Fibroblast of upper back skin (primary cell): ENCODE measurements around the gene GRAMD4.

Experiments
- DNase-seq: peaks from one replicate; pipeline ENCODE4 v3.0.0-alpha.2; 2013

The GRAMD4 gene

DNA sequence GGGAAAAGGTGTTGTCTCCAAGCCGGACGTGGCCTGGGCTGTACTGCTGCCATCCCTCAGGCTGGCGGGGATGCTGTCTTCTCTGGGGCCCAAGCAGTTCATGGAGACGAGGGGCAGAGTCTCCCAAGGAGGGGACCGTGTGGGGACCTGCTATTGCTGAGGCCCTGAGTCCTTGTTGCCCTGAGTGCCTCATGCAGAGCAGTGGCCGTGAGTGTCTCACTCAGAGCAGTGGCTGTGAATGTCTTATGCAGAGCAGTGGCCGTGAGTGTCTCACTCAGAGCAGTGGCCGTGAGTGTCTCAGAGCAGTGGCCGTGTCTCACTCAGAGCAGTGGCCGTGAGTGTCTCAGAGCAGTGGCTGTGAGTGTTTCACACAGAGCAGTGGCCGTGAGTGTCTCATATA lies 54.7 kb downstream of the GRAMD4 start:
- no peak for DNase-seq

DNA sequence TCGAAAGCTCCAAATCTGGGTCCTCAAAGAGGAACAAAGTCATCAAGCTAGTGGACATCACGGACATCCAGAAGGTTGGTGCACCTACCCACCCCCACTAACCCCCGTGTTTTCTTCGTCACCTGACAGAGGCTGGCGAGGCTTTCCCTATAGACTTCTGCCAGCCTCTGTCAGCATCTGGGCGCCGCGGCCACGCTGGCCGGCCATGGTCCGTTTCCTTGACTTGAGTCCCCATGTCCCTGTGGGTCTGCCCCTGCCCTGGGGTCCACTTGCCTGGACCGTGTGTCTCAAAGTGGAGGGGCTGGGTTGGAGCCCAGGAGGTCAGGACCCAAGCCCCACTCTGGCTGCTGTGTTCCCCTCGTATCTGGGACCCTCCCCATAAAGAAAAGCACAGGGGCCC lies 55.3 kb downstream of the GRAMD4 start:
- DNase-seq: no peak

DNA sequence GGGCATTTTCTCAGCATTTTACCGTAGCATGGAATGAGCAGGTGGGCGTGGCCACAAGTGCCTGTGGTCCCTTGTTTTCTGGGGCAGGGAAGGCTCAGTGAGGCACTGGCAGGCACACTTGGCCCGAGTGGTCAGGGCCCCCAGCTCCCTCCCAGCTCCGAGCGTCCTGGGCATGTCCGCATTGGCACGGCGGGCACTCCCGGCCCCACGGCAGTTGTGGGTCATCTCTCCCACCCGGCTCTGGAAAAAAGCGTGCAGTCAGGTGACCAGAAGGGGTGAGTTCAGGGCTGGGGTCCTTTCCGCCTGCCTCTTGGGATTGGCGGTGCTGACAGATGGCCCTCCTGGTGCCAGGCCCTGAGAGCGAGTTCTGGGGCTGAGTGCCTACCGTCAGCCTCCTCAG lies 55.8 kb downstream of the GRAMD4 start:
- no peak for DNase-seq

DNA sequence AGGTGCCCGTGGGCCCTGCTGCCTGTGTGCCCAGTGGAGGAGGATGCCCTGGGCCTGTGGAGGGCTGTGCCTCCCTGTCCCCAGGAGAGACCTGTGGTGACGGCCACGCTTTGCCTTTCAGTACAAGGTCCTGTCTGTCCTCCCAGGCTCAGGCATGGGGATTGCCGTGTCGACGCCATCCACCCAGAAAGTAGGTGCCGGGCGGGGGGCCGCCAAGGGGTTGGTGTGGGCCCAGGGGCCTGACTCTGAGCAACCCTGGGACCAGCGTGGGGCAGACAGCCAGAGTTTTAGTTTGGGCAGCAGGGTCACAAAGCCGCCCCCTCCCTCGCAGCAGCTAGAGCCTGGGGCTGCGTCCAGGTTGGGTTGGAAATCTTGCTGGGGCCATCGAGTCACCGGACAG lies 56.3 kb downstream of the GRAMD4 start:
- DNase-seq: no peak

DNA sequence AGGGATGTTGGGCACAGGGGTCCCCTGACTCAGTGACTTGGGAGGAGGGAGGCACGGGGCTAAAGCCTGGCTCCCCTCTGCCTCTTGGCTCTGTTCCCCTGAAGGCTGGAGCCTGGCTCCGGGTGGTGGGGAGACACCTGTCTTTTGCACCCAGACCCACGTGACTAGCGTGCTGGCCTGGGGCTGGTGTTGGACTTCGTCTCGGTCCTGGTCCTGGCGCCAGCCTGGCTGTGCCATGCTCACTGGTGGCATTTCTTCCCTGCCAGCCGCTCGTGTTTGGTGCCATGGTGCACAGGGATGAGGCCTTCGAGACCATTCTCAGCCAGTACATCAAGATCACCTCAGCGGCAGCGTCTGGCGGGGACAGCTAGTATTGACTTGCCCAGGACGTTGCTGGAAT lies 56.7 kb downstream of the GRAMD4 start:
- DNase-seq: no peak

DNA sequence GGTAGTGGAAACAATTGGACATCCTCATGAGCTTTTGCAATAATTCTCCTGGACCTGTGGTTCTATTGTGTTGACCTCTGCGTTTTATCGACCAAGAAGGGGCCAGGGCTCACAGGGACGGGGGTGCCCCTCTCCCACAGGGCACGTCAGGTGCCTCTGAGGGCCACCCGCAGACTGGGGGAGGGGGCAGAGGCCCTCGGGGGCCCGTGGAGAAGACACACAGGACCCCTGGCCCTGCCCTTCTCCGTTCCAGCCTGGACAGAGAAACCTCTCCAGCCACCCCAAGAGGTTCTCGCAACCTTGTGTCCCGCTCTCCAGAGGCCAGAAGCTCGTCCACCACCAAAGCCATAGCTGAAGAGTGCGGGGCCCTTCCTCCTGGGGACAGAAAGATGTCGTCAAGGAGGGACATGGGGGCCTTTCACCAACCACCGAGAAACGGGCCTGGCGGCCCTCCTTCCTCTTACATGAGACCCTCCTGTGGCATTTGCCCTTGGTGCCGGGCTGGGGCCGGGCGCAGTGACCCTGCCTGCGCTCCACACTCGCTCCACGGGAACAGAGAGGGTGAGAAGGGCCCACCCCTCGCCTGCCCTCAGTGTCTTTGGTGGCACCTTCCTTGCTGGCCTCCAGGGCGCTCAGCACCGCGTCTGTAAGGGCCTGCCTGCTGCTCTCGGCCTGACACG lies 57.3 kb downstream of the GRAMD4 start:
- DNase-seq: no peak

DNA sequence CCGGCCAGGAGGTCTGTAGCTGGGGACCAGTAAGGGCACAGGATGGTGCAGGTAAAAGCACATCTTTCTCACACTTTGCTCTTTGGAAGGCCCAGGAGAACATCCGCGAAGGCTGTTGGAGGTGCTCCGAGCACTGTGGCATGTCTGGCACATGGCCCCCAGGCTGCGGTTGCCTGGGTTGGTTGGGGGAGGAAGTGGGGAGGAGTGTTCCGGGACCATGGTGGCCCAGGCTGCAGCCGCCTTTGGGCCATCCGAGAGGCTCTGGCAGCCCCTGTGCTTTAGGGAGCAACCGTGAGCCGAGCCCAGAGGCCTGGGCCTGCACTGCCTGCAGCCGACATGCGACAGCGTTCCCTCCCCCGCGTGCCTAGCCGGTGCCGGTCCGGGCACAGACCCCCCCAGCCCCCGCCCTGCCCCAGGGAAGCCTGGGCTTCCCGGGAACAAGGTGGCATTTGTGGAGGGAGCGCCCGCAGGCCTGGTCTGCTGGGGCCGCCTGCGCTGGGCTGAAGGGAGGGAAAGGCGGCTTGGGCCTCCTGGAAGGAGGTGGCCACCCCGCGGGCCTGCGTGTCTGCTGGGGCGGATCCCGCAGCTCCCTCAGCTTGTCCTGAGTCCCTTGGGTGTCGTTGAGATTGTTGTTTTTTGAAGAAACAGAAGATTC lies 57.9 kb downstream of the GRAMD4 start:
- no peak for DNase-seq

DNA sequence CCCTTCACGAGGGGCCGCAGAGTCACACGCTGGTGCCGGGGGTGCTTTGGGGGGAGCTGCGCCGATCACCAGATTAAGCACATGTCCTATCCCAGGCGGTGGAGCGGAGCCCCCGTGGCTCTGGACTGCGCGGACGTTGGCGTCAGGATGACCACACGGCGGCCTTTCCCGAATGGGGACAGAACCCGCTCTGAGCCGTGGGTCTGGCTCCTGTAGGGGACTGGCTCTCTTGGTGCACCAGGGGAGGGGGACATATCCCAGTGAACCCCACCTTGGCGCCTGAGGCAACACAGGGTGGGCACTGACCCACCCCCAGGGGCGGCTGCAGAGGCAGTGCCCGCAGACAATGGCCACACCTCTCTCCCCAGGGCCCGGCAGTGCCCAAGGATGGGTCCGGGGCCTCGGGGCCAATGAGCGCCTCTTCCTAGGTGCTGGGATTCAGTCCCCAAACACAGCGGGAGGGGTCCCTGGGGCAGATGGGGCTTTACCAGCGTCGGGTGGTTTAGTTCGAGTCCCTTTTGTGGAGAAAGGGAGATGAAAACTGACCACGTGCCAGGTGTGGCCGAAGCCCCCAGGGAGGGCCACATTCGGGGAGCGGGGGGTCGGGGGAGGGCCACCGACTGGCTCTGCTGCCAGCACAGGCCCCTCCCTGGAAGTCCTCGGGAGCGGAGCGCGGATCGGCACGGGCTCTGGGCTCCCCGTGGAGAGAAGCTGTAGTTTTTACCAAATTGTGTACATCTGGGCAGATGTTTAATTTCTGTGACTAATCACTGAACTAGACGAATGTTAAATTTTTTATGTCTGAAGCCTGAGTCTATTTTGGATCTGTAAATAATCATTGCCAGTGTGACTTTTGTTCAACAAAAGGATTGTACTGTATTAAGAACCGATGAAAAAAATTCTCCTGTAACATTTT lies 58.9 kb downstream of the GRAMD4 start:
- peak; percentile 40 for DNase-seq

DNA sequence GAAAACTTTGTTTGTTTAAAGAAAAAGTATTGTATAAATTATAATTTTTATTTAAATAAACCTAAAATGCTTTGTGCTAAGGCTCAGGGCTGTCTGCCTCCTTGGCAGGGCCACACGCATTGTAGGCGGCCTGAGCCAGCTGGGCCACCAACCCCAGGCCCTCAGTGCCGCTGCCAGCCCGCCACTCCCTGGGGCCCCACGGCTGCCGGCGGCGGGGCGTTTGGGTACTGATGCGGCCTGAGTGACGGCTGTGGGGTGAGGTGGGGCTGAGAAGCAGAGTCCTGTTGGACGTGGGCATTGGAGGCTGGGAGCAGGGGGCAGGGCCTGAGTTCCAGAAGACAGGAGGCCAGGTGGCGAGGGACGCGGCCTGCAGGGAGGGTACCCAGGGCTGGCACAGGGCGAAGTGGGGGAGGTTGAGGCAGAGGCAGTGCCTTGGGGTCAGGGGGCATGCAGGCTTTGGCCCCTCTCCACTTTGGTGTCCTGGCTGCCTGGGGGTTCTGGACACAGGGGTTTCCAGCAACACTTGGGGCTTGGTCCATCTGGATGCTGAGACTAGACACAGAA lies 59.6 kb downstream of the GRAMD4 start:
- no peak for DNase-seq

DNA sequence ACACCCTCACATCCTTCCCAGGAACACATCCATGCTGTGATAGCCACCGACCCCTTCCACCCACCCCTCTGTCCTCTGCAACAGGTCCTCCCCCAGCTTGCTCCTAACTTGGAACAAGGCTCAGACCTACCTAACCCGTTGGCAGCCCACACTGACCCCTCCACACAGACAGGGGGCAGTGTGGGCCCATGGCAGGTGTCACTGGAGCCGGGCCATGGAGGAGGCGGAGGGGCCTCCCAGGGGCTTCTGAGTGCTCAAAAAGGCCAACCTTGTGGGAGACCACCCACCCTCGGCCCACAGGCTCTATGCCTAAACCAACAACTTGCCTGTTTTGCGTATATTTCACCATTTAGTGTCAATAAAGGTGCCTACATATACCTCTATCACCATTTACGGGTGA lies 60.8 kb downstream of the GRAMD4 start:
- DNase-seq: no peak

DNA sequence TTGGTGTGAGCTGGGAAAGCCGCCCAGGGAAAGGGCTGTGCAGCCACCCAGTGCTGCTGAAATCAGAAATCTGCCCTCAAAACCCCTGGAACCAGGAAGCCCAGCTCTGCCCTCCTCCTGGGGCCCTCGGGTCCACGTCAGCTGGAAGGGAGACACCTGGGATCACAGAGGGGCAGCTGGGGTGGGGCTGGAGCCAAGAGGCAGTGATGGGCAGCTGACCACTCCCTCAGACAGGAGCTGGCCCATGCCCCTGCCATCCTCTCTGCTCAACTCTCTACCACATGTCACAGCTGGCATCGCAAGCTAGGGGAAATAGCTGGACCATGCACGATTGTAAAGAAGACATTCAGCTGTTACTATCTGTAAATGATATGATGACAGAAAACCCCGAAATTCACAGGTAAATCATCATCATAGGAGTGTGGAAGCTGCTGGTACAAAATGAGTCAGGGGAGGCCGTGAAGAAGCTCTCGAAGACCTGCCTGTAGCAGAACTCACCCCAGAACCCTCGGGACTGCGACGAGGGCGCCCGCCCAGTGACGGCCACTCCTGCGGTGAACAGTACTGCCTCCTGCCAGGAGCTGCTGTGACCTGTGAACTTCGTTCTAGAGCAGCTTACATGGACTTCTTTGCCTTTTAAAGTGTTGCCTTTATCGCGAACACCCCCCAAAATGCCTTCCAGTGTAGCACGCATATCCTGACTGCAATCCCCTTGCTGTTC lies 62.0 kb downstream of the GRAMD4 start:
- no peak for DNase-seq

DNA sequence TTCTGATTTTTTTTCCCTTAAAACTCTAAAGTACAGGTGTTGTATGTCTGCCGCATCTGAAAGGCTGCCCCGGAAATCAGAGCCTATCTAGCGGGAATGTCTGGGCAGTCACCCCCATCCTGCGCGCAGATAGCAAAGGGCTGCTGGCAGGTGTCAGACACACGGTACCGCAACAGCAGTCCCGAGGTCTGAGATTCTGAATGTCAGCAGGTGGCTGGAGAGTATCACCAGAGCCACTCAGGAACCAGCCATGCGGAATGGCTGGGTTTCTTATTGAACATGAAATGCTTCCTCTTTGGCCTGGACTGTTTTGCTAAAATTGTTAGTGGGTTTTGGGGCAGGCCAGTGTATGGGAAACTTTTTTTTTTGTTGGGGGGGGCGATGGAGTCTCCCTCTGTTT lies 64.5 kb downstream of the GRAMD4 start:
- no peak for DNase-seq

DNA sequence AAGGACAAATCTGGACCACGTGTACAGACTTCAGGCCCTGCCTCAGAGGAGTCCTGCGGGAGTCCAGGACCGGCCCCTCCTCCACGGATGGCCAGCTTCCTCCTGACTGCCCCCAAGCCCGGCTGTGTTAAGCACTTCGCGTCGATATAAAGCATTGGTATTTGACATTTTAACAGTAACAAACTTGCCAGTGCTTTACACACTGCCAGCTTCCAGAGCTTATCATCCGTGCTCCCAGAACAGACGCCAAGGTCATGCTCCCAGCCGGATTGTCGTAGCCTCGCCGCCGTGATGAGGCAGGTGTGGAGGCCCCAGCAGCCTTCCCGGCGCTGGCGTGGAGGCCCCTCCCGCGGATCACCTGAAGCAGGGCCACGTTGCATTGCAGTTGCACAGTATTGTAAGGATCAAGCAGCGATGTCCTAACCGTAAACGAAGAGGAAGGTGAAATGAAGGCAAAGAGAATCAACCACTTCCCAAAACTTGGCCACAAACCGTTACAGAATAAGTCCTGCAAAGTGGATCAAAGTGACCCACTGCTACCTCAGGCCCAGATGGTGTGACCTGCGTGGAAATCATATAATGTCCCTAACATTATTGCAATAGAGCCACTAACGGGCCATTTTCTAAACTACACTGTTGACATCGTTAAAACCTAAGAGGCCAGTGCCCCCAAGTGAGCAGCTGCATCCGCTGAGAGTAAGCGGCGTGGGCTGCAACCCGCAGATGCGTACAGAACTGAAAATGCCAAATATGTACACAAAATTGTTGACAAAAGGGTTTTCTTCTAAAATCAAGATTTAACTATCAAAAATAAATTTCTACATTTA lies 66.2 kb downstream of the GRAMD4 start:
- DNase-seq: no peak

DNA sequence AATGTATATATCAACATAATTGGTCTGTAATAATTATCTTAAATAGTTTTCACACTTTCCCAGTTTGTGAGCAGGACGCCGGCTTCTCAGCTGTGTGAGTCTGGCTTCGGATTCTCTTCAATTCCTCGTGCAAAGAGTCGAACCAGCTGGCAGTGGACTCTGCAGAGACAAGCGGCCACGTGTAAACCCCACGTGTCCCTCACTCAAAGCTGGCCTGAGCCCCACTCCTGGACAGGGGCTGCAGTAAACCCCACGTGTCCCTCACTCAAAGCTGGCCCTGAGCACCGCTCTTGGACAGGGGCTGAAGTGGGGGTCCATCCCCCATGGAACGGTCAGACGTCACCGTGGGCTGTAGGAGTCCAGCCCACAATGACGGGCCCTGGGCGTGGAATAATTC lies 66.9 kb downstream of the GRAMD4 start:
- DNase-seq: no peak

DNA sequence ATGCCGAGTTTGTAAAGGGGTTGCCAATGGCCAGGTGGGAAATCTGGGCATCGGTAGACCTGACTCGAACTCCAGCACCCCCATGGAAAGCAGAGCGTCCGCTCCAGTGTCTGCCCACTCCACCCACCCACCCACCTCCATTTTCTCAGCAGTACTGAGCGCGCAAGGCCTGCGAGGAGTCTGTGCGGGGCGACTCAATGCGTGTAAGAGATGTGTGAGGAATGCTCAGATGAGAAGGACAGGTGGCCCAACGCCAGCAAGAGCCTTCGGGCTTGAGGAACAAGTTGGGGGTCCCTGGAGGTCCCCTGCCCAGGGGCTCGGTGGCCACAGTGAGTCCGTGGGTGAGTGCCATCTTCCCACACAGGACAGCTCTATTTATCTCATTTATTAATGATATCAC lies 67.3 kb downstream of the GRAMD4 start:
- DNase-seq: no peak

DNA sequence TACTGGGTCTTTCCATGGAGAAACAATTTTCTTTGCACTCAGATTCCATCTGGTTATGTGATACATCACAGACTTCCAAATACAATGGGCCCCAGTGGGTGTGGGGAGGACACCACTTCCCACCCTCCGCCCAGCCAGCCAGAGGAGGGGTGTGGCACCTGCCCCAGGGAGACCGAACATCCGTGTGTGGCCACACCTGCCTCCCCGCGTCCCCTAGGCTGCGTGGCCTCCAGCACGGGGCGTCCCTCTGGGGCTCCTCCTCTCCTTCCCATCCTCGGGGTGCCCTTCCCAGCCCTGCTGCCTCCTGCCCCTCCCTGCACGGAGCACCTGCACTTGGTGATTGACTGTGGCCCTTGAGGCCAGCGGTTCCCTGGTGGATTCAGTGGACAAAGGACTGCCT lies 68.8 kb downstream of the GRAMD4 start:
- no peak for DNase-seq

DNA sequence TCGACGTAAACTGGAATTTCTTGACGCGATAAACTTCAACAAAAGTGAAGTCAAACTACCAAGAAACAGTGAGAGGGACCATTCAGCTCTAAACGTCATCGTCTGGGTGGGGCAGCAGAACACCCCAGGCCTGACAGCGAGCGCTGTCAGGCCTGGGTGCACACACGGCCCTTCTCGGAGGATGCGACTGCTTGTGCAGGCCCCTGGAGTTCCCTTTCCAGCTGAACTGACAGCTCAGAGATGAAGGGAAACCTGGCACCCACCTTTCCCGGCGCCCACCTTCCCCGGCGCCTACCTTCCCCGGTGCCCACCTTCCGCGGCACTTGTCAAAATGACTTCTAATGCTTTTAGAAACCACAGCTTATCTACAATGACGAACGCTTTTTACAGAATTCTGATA lies 70.0 kb downstream of the GRAMD4 start:
- no peak for DNase-seq

DNA sequence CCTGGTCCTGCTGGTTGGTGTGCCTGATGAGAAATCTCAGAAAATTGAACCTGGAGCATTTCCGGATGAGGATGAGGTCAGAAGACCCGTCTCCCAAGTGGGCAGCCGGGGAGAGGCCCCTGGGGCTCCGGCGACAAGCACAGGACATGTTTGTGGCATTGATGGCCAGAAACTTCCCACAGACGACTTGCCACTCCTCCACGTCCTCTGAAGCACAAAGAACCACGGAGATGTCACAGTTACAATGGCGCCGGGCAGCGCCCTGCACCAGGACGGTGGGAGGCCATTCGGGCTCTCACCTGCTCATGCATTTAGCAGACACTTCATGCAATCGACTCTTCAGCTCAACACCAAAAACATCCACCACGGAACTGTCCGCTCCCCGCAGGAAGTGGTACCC lies 71.4 kb downstream of the GRAMD4 start:
- DNase-seq: no peak

DNA sequence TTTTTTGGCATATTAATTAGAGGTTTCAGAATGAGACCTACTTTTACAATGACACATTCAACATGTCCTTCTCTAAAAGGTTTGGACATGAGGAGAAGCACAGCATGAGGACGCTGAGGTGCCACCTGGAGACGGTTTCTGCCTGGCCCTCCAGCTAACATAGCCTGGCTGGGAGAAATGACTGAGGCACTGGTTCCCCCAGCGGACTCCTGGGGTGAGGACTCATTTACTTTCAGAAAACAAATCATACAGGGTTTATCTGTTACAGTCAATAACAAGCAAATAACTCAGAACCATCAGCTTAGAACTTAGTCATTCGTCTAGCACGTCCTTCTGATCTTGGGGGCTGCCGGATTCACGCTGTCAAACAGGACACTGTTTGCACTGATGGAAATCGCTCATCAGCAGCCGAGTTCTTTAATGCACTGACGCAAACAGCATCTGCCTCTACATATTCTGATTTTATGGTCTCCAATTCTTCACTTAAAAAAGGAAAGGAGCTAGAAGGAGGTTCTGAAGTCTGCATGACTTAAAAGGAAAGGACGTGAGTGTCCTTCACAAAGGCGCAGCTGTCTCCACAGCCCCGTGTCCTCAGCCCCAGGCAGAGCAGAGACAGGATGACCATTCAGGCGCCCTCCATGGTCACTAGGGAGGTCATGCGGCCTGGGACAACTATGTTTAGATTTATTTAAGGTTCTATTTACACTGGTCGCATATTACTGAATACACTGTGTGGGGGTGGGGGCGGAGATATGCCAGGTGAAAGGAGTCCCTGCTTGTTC lies 73.6 kb downstream of the GRAMD4 start:
- DNase-seq: no peak

DNA sequence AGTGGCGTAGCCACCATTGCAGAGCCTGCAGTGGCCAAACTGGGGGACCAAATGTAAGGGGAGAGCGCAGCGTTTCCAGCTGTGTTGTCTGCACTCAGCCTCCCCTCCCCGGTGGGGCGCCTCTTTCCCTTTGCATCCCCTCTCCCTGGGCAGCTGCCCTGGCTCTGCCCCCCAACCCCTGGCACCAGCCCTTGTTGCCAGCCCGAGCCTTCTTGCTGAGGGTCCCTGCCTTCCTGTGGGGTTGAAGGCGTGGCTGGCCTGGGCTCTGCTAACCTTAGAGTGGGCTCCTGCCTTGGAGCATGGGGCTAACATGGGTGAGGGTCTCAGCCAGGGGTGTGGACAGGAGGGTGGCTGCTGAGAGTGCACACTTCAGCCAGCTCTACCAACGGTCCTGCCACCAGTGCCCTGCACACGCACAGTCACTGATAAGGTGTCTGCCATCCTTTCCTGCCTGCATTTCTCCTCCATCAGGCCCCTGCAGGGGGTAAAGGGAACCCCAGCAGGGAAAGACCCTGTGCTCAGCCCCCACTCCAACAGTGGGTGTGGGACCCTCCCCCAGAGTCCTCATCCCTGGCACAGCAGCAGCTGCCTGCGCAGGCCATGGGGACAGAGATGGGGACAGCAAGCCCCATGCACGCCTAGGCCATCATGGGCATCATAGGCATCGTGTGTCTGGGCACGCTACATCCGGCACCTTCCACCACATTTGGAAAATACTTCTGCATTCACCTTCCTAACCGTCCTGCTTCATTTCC lies 74.4 kb downstream of the GRAMD4 start:
- DNase-seq: no peak
